Measurements from ENCODE around the gene PCDHA1. TPM values are rescaled to one million over a fixed set of nuclear protein-coding genes. Genes with fewer than 3 reads are reported as not detected.

Gene PCDHA1
- total and polyA plus RNA-seq, 3 experiments from 2014 or later, result not detected

Other genes with a start within 250 kb of the PCDHA1 start
- 10 to 100 TPM; 11.1 to 11.9 TPM for gene EIF4EBP3, start 238.5 kb upstream of the PCDHA1 start, total RNA-seq
- gene EIF4EBP3, start 238.5 kb upstream of the PCDHA1 start, polyA plus RNA-seq, result 22.2 TPM
- 10 to 100 TPM; 59.6 to 60.7 TPM for gene SRA1, start 228.7 kb upstream of the PCDHA1 start, total RNA-seq
- 36.1 TPM for gene SRA1, start 228.7 kb upstream of the PCDHA1 start, polyA plus RNA-seq
- 10 to 100 TPM; 14.1 to 17.0 TPM for gene APBB3, start 221.5 kb upstream of the PCDHA1 start, total RNA-seq
- gene APBB3, start 221.5 kb upstream of the PCDHA1 start, polyA plus RNA-seq, result 3.5 TPM
- gene SLC35A4, start 221.3 kb upstream of the PCDHA1 start, total RNA-seq, result 100 to 1,000 TPM; 120 to 126 TPM
- 105 TPM for gene SLC35A4, start 221.3 kb upstream of the PCDHA1 start, polyA plus RNA-seq
- gene CD14, start 153.0 kb upstream of the PCDHA1 start, total RNA-seq, result 1 to 10 TPM; 3.1 to 3.3 TPM
- 0.43 TPM for gene CD14, start 153.0 kb upstream of the PCDHA1 start, polyA plus RNA-seq
- gene TMCO6, start 146.7 kb upstream of the PCDHA1 start, total RNA-seq, result 10 to 100 TPM; 23.9 to 24.4 TPM
- gene TMCO6, start 146.7 kb upstream of the PCDHA1 start, polyA plus RNA-seq, result 15.4 TPM
- 10 to 100 TPM; 77.5 to 81.7 TPM for gene NDUFA2, start 138.5 kb upstream of the PCDHA1 start, total RNA-seq
- 146 TPM for gene NDUFA2, start 138.5 kb upstream of the PCDHA1 start, polyA plus RNA-seq
- 100 to 1,000 TPM in 1 of 2 experiments, 10 to 100 TPM in 1; 96.3 to 104 TPM for gene IK, start 138.3 kb upstream of the PCDHA1 start, total RNA-seq
- gene IK, start 138.3 kb upstream of the PCDHA1 start, polyA plus RNA-seq, result 193 TPM
- gene WDR55, start 121.2 kb upstream of the PCDHA1 start, total RNA-seq, result 10 to 100 TPM; 40.1 to 40.7 TPM
- 17.3 TPM for gene WDR55, start 121.2 kb upstream of the PCDHA1 start, polyA plus RNA-seq
- gene DND1, start 112.6 kb upstream of the PCDHA1 start, total RNA-seq, result 1 to 10 TPM; 2.3 to 2.9 TPM
- gene DND1, start 112.6 kb upstream of the PCDHA1 start, polyA plus RNA-seq, result not detected
- 100 to 1,000 TPM in 1 of 2 experiments, 10 to 100 TPM in 1; 97.4 to 104 TPM for gene HARS1, start 94.8 kb upstream of the PCDHA1 start, total RNA-seq
- 63.6 TPM for gene HARS1, start 94.8 kb upstream of the PCDHA1 start, polyA plus RNA-seq
- gene HARS2, start 94.7 kb upstream of the PCDHA1 start, total RNA-seq, result 10 to 100 TPM; 26.4 to 29.4 TPM
- 21.0 TPM for gene HARS2, start 94.7 kb upstream of the PCDHA1 start, polyA plus RNA-seq
- 10 to 100 TPM; 71.2 to 75.2 TPM for gene ZMAT2, start 85.7 kb upstream of the PCDHA1 start, total RNA-seq
- gene ZMAT2, start 85.7 kb upstream of the PCDHA1 start, polyA plus RNA-seq, result 81.7 TPM
- not detected for gene PCDHA2, start 8.7 kb downstream of the PCDHA1 start, total RNA-seq
- not detected for gene PCDHA2, start 8.7 kb downstream of the PCDHA1 start, polyA plus RNA-seq
- not detected for gene PCDHA3, start 14.9 kb downstream of the PCDHA1 start, total RNA-seq
- gene PCDHA3, start 14.9 kb downstream of the PCDHA1 start, polyA plus RNA-seq, result not detected
- gene PCDHA4, start 20.9 kb downstream of the PCDHA1 start, total RNA-seq, result not detected
- gene PCDHA4, start 20.9 kb downstream of the PCDHA1 start, polyA plus RNA-seq, result not detected
- not detected for gene PCDHA5, start 35.5 kb downstream of the PCDHA1 start, total RNA-seq
- gene PCDHA5, start 35.5 kb downstream of the PCDHA1 start, polyA plus RNA-seq, result not detected
- not detected for gene PCDHA6, start 41.8 kb downstream of the PCDHA1 start, total RNA-seq
- gene PCDHA6, start 41.8 kb downstream of the PCDHA1 start, polyA plus RNA-seq, result not detected
- gene PCDHA7, start 48.1 kb downstream of the PCDHA1 start, total RNA-seq, result not detected
- not detected for gene PCDHA7, start 48.1 kb downstream of the PCDHA1 start, polyA plus RNA-seq
- not detected for gene PCDHA8, start 55.0 kb downstream of the PCDHA1 start, total RNA-seq
- gene PCDHA8, start 55.0 kb downstream of the PCDHA1 start, polyA plus RNA-seq, result not detected
- not detected for gene PCDHA9, start 62.2 kb downstream of the PCDHA1 start, total RNA-seq
- gene PCDHA9, start 62.2 kb downstream of the PCDHA1 start, polyA plus RNA-seq, result not detected
- not detected for gene PCDHA10, start 69.8 kb downstream of the PCDHA1 start, total RNA-seq
- gene PCDHA10, start 69.8 kb downstream of the PCDHA1 start, polyA plus RNA-seq, result not detected
- not detected for gene PCDHA11, start 82.8 kb downstream of the PCDHA1 start, total RNA-seq
- not detected for gene PCDHA11, start 82.8 kb downstream of the PCDHA1 start, polyA plus RNA-seq
- gene PCDHA12, start 89.2 kb downstream of the PCDHA1 start, total RNA-seq, result not detected
- not detected for gene PCDHA12, start 89.2 kb downstream of the PCDHA1 start, polyA plus RNA-seq
- not detected for gene PCDHA13, start 96.0 kb downstream of the PCDHA1 start, total RNA-seq
- not detected for gene PCDHA13, start 96.0 kb downstream of the PCDHA1 start, polyA plus RNA-seq
- not detected for gene PCDHAC1, start 140.2 kb downstream of the PCDHA1 start, total RNA-seq
- gene PCDHAC1, start 140.2 kb downstream of the PCDHA1 start, polyA plus RNA-seq, result not detected
- gene PCDHAC2, start 180.3 kb downstream of the PCDHA1 start, total RNA-seq, result not detected
- not detected for gene PCDHAC2, start 180.3 kb downstream of the PCDHA1 start, polyA plus RNA-seq